GM12874 (cell line): ENCODE data around the gene SNAP47.

Source experiments
- TF ChIP-seq, protein P1 (sequence below): IDR thresholded peaks from 2 replicates; pipeline ENCODE4 v1.5.1; 2011; ENCODE audit warnings: low read depth, mild to moderate bottlenecking, control low read depth, low read length, moderate library complexity; ENCODE audit not compliant: insufficient read depth

SNAP47 gene

DNA sequence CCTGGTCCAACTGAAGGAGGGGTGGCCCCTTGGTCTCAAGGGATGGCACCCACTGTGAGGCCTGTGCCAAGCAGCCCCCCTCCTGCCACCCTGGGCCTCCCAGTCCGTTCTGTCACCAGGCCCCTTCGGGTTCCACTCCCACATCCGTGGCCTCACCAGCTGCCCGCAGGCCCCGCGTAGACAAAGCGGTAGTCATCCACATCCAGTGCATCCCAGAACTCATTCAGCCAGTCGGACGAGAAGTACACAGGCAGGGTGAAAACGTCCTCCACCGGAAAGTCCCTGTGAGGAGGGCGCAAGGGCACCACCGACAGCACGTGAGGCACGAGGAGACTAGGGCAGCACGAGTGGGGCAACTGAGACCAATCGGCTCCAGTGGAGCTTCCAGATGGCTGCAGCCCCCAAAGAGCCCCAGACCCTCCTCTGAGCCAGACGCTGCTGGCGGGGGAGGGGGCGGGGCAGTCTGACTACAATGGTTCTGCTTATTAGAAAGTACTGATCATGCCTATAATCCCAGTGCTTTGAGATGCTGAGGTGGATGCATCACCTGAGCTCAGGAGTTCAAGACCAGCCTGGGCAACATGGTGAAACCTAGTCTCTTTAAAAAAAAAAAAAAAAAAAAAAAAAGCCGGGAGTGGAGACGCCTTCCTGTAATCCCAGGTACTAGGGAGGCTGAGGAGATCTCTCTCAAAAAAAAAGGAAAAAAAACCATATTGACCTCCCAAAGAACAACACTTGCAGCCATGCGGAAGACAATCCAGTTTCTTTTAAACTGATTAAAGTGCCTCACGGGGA lies 1.3 kb upstream of the SNAP47 start:
- TF ChIP-seq, protein P1, sequence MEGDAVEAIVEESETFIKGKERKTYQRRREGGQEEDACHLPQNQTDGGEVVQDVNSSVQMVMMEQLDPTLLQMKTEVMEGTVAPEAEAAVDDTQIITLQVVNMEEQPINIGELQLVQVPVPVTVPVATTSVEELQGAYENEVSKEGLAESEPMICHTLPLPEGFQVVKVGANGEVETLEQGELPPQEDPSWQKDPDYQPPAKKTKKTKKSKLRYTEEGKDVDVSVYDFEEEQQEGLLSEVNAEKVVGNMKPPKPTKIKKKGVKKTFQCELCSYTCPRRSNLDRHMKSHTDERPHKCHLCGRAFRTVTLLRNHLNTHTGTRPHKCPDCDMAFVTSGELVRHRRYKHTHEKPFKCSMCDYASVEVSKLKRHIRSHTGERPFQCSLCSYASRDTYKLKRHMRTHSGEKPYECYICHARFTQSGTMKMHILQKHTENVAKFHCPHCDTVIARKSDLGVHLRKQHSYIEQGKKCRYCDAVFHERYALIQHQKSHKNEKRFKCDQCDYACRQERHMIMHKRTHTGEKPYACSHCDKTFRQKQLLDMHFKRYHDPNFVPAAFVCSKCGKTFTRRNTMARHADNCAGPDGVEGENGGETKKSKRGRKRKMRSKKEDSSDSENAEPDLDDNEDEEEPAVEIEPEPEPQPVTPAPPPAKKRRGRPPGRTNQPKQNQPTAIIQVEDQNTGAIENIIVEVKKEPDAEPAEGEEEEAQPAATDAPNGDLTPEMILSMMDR: no peak

DNA sequence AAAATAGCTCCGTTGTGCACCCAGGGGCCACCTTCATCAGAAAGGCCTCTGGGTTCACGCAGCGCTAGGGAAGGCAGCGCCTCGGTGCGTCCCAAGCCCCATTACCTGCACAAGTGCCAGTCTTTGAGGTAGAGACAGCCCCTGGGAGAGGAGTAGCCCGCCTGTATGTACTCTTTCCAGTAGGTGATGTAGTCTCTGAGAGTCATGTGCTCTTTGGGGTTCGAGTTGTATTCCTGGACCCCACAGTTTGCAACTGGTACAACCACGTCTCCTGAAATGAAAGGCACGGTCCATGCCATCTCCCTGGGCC lies 734 bp upstream of the SNAP47 start:
- TF ChIP-seq, protein P1: no peak

DNA sequence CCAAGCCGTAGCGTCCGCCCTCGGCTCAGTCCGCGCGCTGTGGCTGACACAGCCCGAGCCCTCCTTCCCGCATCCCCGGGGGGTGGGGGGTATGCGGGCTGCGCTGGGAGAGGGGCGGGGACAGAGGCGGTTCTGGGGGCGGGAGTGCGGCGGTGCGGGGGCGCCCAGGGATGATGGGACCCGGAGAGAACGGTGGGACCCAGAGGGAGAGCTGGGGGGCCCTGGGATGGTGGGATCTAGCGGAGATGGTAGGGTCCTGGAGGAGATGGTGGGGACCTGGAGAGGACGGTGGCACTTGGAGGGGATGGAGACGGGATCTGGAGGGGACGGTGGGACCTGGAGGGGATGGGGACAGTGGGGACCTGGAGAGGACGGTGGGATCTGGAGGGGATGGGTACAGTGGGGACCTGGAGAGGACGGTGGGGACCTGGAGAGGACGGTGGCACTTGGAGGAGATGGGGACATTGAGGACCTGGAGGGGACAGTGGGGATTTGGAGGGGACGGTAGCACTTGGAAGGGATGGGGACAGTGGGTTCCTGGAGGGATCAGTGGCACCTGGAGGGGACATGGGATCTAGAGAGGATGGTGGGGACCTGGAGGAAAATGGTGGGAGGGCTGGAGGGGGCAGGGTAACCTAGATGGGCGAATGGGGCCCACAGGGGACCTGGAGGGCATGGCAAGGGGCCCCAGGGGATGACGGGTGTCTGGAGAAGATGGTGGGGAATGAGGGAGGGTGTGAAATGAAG lies 477 bp downstream of the SNAP47 start:
- TF ChIP-seq, protein P1: no peak

DNA sequence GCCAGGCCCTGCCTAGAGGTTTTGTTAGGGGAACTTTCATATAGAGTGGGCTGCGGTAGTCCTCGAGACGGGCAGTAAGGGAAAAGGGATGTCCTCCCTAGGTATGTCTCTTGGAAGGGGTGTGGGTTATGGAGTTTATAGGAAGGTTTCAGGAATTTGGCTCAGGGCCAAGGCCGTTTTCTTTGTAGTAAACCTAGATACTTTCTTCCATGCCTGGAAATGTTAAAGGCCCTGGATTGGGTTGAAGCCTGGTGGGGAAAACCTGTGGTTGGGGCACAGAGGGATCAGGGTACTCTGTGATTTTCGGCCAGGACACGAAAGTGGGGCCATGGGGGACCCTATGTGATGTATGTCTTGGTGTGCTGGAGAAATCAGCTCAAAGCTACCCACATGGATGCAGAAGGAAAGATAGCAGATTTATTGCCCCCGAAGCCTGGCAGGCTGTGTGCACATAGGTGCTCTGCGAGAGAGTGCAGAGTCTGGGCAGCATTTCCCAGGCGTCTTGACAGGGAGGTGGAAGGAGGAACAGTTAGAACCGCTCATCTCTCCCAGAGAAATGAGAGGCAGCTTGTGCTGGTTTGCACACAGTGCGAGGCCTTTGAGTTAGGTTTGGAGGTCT lies 1.7 kb downstream of the SNAP47 start:
- TF ChIP-seq, protein P1: no peak

DNA sequence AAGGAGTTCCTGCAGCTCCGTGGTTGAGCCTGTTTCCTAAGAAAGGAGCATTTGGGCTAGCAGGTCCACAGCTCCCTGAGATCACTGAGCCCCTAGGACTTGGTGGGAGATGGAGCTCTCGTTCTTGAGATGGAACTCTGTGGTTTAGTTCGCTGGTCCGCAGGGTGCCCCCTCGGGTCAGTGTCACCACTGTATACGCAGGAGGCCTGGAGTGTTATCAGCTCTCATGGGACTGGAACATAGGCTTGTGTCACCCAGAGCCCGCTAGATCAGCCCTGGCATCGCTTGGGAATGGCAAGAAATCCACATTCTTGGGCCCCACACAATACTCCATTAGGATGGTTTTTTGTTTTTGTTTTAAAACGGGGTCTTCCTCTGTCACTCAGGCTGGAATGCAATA lies 3.6 kb downstream of the SNAP47 start:
- TF ChIP-seq, protein P1: no peak

DNA sequence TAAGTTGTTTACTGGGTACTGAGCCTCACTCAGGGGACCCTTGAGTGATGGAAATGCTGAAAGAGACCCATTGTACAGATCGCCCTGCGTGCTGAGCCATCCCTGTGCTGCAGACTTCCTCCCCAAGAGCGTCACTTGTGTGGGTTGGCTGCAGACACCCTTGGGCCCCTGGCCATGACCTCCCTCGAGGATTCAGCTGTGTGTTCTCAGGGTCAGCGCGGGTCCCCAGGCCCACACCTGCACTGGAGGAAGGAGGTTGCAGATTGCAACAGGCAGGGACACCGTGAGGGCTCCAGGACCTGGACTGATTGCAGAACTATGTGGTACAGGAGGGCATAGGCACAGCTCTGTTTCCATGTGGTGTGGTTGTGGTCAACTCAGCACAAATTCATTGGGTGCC lies 4.4 kb downstream of the SNAP47 start:
- TF ChIP-seq, protein P1: no peak

DNA sequence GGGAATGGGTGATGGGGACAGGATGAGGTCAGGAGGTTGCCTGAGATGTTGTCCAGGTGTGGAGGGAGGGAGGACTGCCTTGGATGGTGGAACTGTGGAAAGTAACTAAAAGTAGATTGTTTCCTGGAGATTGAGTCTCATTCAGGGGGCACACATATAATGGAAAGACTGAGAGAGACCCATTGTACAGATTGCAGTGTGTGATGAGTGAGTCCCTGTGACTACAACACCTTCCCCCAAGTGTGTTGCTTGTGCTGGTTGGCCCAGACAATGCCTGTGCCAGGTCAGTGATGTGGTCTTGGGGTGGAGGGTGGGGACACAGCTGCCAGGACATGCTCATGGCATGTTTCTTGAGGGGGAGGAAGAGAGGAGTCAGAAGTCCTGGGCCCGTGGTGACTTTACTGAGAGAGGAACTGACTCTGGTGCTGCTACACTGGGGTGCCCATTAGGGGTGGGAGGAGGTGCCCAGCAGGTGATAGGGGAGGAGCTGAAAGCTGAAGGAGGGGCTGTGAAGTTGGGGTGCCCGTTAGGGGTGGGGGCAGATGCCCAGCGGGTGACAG lies 5.2 kb downstream of the SNAP47 start:
- TF ChIP-seq, protein P1: no peak
